GM19467 (cell line): ENCODE results near the gene TENM4.

Source experiments
- ATAC-seq: cut with Tn5 transposase; IDR thresholded peaks from one replicate; pipeline ENCODE4 v1.9.1; 2021; ENCODE audit warnings: mild to moderate bottlenecking, moderate library complexity; ENCODE audit not compliant: unreplicated experiment

TENM4 gene

GRCh38 chr11:79440571-79441460 is at the start of gene TENM4:
Gene TENM4 (minus strand): TSS chr11:79441030. CDS start chr11:79069944, 371,086 bp downstream.
- ATAC-seq, result no peak

DNA sequence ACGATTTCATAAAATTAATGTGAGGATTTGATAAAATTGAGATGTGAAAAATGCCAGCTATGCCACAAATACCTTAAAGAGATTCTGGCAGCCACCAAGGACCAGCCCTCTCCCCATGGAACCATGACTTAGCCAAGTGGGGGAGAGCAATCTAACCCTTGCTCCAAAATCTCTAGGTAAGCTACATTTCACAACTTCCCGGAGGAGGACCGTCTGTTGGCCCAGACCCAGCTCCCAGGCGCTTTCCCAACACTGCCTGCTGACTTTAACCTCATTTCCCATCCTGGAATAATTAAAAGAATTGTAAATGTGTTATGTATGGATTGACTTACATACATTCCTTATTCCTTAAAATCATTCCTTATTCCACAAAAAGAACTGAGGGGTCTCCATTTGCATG is 47.5 kb upstream of the TENM4 start:
- no peak for ATAC-seq

GRCh38 chr11:79487412-79487811 is 46.6 kb upstream of the TENM4 start:
- no peak for ATAC-seq

DNA sequence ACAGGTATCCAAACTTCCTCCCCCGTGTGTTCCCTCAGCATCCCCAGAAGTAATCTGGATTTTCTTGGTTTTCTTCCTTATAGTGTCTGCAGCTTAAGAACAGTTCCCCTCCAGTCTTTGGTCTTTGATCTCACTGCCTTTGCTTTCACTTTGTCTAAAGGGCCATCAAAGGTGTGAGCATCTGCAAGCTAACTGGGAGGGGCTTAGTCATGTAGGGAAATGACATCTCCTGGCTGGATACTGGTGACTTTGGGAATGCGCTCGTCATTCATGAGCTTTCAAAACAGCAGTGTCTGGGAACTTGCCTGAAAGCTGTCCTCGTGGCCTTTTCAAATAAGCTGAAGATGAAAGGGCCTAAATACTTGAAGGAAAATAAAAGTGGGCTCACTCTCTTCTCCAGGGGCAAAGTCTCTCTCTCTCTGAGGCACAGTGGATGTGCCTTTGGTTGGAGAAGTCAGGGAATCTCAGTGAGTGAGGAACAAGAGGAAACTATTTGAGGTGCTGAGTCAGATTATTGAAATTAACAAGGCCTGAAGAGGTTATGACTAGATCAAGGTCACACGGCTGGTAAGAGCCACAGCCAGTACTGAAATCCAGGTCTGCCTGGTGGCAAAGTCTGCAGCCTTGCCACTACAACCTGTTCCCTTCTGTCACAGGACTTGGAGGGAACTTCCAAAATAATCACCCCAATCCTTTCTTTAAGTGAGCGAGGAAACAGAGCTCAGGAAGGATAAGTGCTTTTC is 45.6 kb upstream of the TENM4 start:
- ATAC-seq, result no peak

- ATAC-seq, result no peak
Measured at GRCh38 chr11:79485694-79486093, 44.9 kb upstream of the TENM4 start.

GRCh38 chr11:79484872-79485271 is 44.0 kb upstream of the TENM4 start:
- no peak for ATAC-seq

DNA sequence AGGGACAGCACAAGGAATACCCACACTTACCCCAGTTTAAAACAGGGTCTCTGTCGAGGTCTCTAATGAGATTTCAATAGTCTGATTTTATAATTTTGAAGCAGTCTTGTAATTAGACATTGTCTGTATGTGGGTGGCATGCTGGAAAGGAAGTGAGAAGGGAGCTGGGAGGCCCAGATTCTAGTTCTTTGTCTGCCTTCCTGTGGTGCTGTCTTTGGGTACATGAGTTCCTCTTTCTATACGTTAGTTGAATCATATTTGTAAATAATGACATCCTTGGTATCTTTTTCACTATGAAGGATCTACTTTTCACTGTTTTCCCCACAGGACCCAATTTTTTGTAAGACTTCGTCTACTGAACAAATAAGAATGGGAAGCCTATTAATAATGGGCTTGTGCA is 42.0 kb upstream of the TENM4 start:
- peak; percentile 81 for ATAC-seq

- peak; percentile 62 for ATAC-seq
Measured at GRCh38 chr11:79481795-79482194, 41.0 kb upstream of the TENM4 start.

DNA sequence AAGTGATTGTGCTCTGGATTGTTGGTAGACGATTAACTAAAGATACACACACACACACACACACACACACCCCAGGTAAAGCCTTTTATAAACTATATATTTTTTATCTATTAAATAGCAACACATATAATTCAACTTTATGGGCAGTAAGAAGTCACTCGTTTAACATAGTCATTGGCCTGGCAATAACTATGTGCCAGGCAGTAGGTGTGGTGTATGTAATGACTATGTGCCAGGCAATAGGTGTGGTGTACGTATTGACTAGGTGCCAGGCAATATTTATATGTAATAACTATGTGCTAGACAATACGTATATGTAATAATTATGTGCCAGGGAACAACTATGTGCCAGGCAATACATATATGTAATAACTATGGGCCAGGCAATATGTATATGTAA is 40.0 kb upstream of the TENM4 start:
- ATAC-seq, result no peak

DNA sequence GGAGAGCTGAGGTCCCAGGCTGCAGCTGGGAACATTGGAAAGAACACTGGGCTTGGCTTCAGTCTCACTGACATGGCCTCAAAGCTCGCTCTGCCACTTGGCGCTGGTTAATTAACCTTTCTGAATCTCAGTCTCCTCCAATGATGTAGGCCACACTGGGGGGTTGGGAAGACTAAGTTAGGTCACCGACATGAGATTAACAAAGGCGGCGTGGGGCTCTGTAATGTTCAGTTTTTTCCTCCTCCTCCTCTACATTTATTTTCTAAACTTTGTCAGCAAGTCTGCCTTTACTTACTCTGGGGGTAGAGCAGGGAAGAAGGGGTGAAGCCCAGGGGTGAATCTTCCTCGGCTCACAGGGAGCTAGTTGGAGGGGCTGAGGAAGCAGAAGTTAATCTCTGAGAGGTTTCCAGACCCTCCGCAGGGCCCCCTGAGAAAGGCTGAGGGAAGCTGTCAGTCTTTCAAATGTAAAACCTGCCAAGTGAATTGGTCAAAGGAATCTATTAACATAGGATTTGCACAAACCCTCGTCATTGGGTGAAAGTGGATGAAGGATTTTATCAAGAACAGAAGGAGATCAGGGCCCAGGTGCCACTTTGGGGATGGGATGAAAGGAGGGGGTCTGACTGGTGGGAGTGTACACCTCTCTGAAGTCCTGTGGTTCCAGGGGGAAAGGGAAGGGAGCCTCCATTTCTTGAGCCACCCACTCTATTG is 32.1 kb upstream of the TENM4 start:
- ATAC-seq, result no peak

GRCh38 chr11:79471071-79471844 is 30.4 kb upstream of the TENM4 start:
- no peak for ATAC-seq

DNA sequence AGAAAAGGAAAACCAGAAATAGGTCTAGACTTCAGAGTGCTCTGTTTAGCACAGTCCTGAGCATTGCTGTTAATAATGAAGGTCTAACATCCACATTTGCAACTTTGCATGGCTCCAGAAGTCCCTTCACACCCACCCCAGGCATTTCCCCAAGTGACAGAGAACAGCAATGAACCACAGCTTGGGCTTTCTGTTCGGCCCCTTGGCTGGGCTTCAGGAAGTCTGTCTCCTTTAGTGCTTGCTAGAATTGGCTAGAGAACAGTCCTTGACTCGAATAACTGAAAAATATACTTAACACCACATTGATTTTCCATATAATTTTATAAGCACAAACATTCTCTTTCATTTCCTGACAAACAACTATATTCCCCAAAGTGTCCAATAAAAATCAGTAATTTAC is 29.3 kb upstream of the TENM4 start:
- ATAC-seq, result no peak

DNA sequence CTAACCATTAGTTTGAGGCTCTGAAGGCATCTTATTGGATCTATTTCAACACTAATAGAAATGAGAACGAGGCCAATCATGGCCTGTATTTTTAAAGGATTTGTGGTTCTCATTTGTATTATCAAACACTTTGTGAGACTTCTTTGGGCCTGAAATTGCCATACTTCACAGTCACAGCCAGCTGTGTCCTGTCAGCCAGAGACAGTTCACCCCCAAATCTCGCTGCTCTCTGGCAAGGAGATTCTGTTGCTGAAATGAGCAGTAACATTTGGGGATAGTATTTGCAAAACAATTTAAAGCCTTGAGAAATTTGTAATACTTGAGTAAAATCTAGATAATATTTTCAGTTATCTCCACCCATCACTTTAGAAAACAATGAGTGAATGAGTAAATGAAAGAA is 26.9 kb upstream of the TENM4 start:
- no peak for ATAC-seq

- no peak for ATAC-seq
Measured at GRCh38 chr11:79466411-79466810, 25.6 kb upstream of the TENM4 start.

GRCh38 chr11:79465160-79465559 is 24.3 kb upstream of the TENM4 start:
- ATAC-seq, result no peak

DNA sequence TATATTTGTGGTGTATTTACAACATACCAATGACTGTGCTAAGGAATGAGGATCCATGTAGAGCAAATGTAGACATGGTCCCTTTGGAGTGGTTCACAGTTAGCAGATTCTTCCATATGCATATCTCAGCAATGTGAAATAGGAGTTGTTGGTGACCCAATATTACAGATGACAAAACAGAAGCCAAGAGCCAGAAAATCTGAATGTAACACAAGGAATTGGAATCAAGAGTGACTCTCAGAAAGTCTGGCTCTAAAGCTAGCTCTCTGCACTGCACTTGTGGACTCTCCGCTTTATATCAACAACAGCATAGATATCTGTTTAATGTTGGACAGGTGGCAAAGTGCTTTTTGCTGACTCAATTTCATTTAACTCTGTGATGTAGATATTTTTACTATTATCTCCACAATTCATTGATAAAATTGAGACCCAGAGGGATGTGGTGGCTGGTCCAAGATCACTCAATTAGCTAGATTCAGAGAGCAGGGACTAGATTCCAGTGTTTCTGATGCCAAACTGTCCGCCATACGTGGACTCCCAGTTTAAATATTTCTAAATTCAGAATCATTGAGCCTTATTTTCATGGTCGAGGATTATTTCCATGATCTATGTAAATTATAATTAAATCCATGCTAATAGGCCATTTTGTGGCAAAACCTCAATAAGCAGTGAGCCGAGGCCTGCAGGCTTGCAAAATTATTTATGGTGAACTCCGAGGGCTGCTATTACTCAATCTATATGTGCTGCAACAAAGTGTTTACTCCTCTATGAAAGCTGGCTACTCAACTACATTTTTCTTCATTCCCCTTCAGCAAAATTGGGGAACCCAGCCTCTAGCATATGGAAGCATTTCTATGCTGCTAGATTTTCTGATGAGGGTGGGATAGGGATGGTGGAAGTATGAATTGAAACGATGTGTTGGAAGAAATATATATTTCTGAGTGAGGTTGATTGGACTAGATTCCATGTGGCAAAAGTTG is 21.1 kb upstream of the TENM4 start:
- no peak for ATAC-seq

DNA sequence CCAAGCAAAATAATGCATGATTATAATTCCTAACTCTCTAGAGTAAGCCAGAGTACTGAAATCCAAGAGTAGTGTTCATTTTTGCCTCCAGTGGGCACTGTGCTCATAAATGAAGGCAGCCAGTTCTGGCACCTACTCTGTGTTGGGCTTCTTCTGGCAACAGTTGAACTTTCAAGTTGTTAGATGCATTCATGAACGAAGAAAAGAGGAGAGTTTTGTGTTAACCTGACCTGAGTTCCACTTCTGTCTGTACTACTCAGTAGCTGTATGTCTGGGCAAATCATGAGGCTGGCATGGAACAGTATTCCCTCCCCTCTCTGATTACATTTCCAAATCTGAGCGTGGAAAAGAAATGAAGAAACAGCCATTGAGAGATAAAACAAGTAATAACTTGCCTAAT is 20.3 kb upstream of the TENM4 start:
- no peak for ATAC-seq

DNA sequence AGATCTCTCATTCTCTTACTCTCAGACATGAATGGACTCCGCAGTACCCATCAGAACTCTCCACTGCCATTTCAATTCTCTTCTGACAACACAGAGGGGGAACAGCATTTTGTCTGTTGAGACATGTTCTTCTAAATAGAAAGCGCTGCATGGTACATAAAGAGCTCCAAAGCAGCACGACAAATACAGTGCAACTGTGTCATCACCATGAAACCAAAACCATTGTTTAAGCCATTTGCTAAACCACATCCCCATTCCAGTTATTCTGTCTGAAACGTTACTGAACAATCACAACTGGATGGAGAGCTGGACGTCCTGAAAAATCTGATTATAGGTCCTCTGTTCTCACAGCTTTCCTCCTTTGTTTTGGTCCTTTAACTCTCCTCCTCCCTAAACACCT is 17.9 kb upstream of the TENM4 start:
- ATAC-seq, result no peak

GRCh38 chr11:79456501-79456900 is 15.7 kb upstream of the TENM4 start:
- ATAC-seq, result no peak

GRCh38 chr11:79453617-79454016 is 12.8 kb upstream of the TENM4 start:
- ATAC-seq, result no peak
